Endothelial cell of umbilical vein (primary cell): Measurements from ENCODE around the gene FNDC5. TPM values are rescaled to one million over a fixed set of nuclear protein-coding genes. Genes with fewer than 3 reads are reported as not detected.

Experiments
- BruUV-seq: library from RNA; stranded (reverse); fragments of 400-500 nt; replicated peaks from 2 replicates; lab custom pipeline; 2021; lab: Mats Ljungman, UMichigan
- CTCF ChIA-PET: fragments of 300-600, 350-600 bp; sonication (Branson Sonifier 250); formaldehyde crosslinking; loops from one replicate; lab custom pipeline; 2021; ENCODE audit warnings: antibody characterized with exemption, inconsistent platforms; lab: Charles Lee
- POLR2A ChIA-PET: fragments of 300-600, 350-600 bp; sonication (Branson Sonifier 250); formaldehyde crosslinking; loops from one replicate; lab custom pipeline; 2021; ENCODE audit warnings: antibody characterized with exemption, inconsistent platforms; lab: Charles Lee
- DNase-seq: peaks from one replicate; pipeline ENCODE4 v3.0.0-alpha.2; 2011; ENCODE audit warnings: low read depth, low spot score
- FAIRE-seq: peaks from 2 replicates; lab custom pipeline; 2011; peaks lifted over from hg19 to GRCh38; lab: Jason Lieb, UNC
- H2AFZ ChIP-seq: 2 replicates; pipeline ENCODE4 v1.6.0; 2012; ENCODE audit warnings: low read depth, low read length, control low read depth, inconsistent platforms
- H3K27ac ChIP-seq: 2 replicates; pipeline ENCODE4 v1.5.1; 2011; ENCODE audit warnings: low read depth, mild to moderate bottlenecking, control low read depth, low read length, moderate library complexity; ENCODE audit not compliant: insufficient read depth
- H3K27me3 ChIP-seq, 2 experiments: 2 replicates each; pipeline versions ENCODE4 v1.6.0 to v1.6.1; 2011; ENCODE audit warnings: low read length in 2 of 2, mixed read lengths in 1 of 2; ENCODE audit not compliant: control insufficient read depth in 2 of 2, insufficient read depth in 2 of 2
- H3K36me3 ChIP-seq, 2 experiments: 2 replicates in 1 of 2; 3 replicates in 1 of 2; pipeline ENCODE4 v1.5.1; 2011; ENCODE audit warnings: low read length in 2 of 2, mild to moderate bottlenecking in 1 of 2, moderate library complexity in 1 of 2; ENCODE audit not compliant: control insufficient read depth in 2 of 2, insufficient read depth in 2 of 2; ENCODE audit errors: extremely low read depth in 1 of 2
- H3K4me1 ChIP-seq: 3 replicates; pipeline ENCODE4 v1.5.1; 2011; ENCODE audit warnings: mild to moderate bottlenecking, low read length; ENCODE audit not compliant: control insufficient read depth, insufficient read depth; ENCODE audit errors: extremely low read depth
- H3K4me2 ChIP-seq: 2 replicates; pipeline ENCODE4 v1.6.1; 2011; ENCODE audit warnings: low read length, control low read depth, mixed read lengths; ENCODE audit not compliant: insufficient read depth
- H3K4me3 ChIP-seq, 3 experiments: fragments of 200-600 bp in 1 of 3; sonication (generic), shearing (Covaris generic) in 1 of 3; replicated peaks in 1 of 3; 2 replicates each; pipeline ENCODE4 v1.5.1; 2011 to 2016; ENCODE audit warnings: control low read depth in 3 of 3, low read length in 3 of 3, mild to moderate bottlenecking in 2 of 3, inconsistent platforms in 1 of 3, low read depth in 1 of 3, moderate library complexity in 1 of 3; ENCODE audit not compliant: insufficient read depth in 1 of 3
- H3K79me2 ChIP-seq: 2 replicates; pipeline ENCODE4 v1.6.0; 2012; ENCODE audit warnings: low read length, inconsistent platforms; ENCODE audit not compliant: control insufficient read depth, insufficient read depth
- H3K9ac ChIP-seq: replicated peaks from 2 replicates; pipeline ENCODE3; 2011; ENCODE audit warnings: low read length, control low read depth; ENCODE audit not compliant: insufficient read depth; ENCODE audit errors: extremely low read depth
- H3K9me1 ChIP-seq: replicated peaks from 3 replicates; pipeline ENCODE4 v1.6.0; 2011; ENCODE audit warnings: mild to moderate bottlenecking, low read length; ENCODE audit not compliant: control insufficient read depth, insufficient read depth; ENCODE audit errors: extremely low read depth
- H3K9me3 ChIP-seq: replicated peaks from 2 replicates; pipeline ENCODE4 v1.5.1; 2012; ENCODE audit warnings: low read length, inconsistent platforms; ENCODE audit not compliant: control insufficient read depth, insufficient read depth
- H4K20me1 ChIP-seq: replicated peaks from 2 replicates; pipeline ENCODE3; 2011; ENCODE audit warnings: mild to moderate bottlenecking, low read length; ENCODE audit not compliant: control insufficient read depth, insufficient read depth; ENCODE audit errors: extremely low read depth
- EZH2 ChIP-seq: IDR thresholded peaks from 2 replicates; pipeline ENCODE4 v1.6.1; 2012; ENCODE audit warnings: borderline replicate concordance, low read depth, mild to moderate bottlenecking, moderate library complexity, low read length, inconsistent platforms; ENCODE audit not compliant: severe bottlenecking
- FOS ChIP-seq: IDR thresholded peaks from 2 replicates; pipeline ENCODE4 v1.6.1; 2011; ENCODE audit warnings: mild to moderate bottlenecking, low read length, moderate library complexity, borderline replicate concordance; ENCODE audit not compliant: insufficient read depth
- GATA2 ChIP-seq: IDR thresholded peaks from 2 replicates; pipeline ENCODE4 v1.7.0; 2011; ENCODE audit warnings: low read depth, mild to moderate bottlenecking, moderate library complexity, mixed read lengths, low read length; ENCODE audit not compliant: insufficient read length, insufficient read depth
- JUN ChIP-seq: IDR thresholded peaks from 2 replicates; pipeline ENCODE4 v1.6.1; 2011; ENCODE audit warnings: borderline replicate concordance, low read depth; ENCODE audit not compliant: insufficient read length, insufficient read depth
- MYC ChIP-seq: IDR thresholded peaks from one replicate; pipeline ENCODE4 v1.6.1; 2011; ENCODE audit warnings: mild to moderate bottlenecking, low read depth, low read length
- POLR2A ChIP-seq: IDR thresholded peaks from 2 replicates; pipeline ENCODE4 v1.6.1; 2012; ENCODE audit warnings: low read depth, mild to moderate bottlenecking, control low read depth, low read length
- POLR2AphosphoS5 ChIP-seq: IDR thresholded peaks from 2 replicates; pipeline ENCODE4 v1.6.1; 2012; ENCODE audit warnings: low read depth, mild to moderate bottlenecking, control low read depth, low read length, moderate library complexity; ENCODE audit not compliant: insufficient read depth
- dilution Hi-C: fragments of 300-500 bp; cut with MboI; formaldehyde crosslinking; loops from one replicate; pipeline ENCODE4 v1.15.0; 2019; ENCODE audit warnings: low sequenced_read_pairs; ENCODE audit not compliant: extremely low pct_ligation_motif_present
- intact Hi-C: fragments of 100-400 bp; cut with micrococcal nuclease; formaldehyde crosslinking; loops from one replicate; pipeline ENCODE4 v1.10.0; 2022
- polyA plus RNA-seq, 4 experiments: library from polyadenylated mRNA; depleted of rRNA in 3 of 4; stranded (reverse) in 3 of 4; unstranded in 1 of 4; fragments of >200 nt; gene quantifications; 2 replicates each; pipeline versions ENCODE4 v1.2.1 to v1.2.3, GENCODE V29; 2011 to 2012; ENCODE audit warnings: missing spikeins in 1 of 4
- total RNA-seq: library from RNA; stranded (reverse); gene quantifications from 2 replicates; pipeline ENCODE4 v1.2.3, GENCODE V29; 2021
- TF ChIP-seq, protein P1 (sequence below), 2 donors: IDR thresholded peaks; 1 replicate in 1 of 2; 2 replicates in 1 of 2; pipeline ENCODE4 v1.5.1; 2011; ENCODE audit warnings: low read length in 2 of 2, mild to moderate bottlenecking in 2 of 2, moderate library complexity in 2 of 2, control low read depth in 1 of 2, inconsistent platforms in 1 of 2, low read depth in 1 of 2; ENCODE audit not compliant: insufficient read depth in 1 of 2; ENCODE audit errors: extremely low read depth in 1 of 2
- TF ChIP-seq, protein P2 (sequence below): IDR thresholded peaks from 2 replicates; pipeline ENCODE4 v1.6.1; 2011; ENCODE audit not compliant: insufficient read depth, insufficient read length

Gene FNDC5
- total and polyA plus RNA-seq, 2 donors (not counting 3 experiments of a cell fraction or from before 2014, with no cell fraction given): 0.14 to 0.64 TPM

DNA sequence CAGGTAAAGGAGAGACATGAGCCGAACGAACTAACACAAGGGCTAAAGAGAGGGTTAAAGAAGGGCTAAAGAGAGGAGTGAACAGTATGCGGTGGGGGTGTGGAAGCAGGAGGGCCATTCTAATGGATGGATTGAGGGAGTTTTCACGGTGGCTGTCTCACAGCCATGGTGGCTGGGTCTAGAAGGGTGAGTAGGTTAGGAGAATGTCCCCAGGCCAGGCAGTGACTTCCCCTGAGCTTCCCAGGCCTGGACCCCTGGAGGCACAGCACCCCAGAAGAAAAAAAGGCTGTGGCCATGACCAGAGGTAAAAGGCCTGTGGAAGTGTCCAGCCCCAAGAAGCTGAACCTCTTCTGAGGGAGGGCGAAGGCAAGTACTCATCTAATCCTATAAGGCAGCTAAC lies 3.6 kb downstream of the FNDC5 start:
- no peaks in the 10 kb centered on the region for H3K79me2 ChIP-seq
- dilution Hi-C loops (no loop called here), intact Hi-C loops (no loop called here)
- no TSS peak for BruUV-seq
- POLR2A ChIA-PET: no interaction called here
- no peaks in the 10 kb centered on the region for H3K9me3 ChIP-seq
- H2AFZ ChIP-seq: no peak overlapping the region
- H3K4me2 ChIP-seq: no peak overlapping the region
- H3K27me3 ChIP-seq: peaks cover 13 to 14% of the 10 kb centered on the region in 2 experiments
- H3K27ac ChIP-seq: no peak overlapping the region
- CTCF ChIA-PET: interaction anchor here (0.6 to 0.8 kb wide), 2 partner anchors 8 to 158 kb away, joined by 3 to 4 read pairs; no protein-coding TSS in a partner anchor
- TF ChIP-seq, protein P1, sequence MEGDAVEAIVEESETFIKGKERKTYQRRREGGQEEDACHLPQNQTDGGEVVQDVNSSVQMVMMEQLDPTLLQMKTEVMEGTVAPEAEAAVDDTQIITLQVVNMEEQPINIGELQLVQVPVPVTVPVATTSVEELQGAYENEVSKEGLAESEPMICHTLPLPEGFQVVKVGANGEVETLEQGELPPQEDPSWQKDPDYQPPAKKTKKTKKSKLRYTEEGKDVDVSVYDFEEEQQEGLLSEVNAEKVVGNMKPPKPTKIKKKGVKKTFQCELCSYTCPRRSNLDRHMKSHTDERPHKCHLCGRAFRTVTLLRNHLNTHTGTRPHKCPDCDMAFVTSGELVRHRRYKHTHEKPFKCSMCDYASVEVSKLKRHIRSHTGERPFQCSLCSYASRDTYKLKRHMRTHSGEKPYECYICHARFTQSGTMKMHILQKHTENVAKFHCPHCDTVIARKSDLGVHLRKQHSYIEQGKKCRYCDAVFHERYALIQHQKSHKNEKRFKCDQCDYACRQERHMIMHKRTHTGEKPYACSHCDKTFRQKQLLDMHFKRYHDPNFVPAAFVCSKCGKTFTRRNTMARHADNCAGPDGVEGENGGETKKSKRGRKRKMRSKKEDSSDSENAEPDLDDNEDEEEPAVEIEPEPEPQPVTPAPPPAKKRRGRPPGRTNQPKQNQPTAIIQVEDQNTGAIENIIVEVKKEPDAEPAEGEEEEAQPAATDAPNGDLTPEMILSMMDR (IDR thresholded peaks at IDR 0.05; ENCODE audit: extremely low read depth in 1 of 2, insufficient read depth in 1 of 2, low read depth in 1 of 2, low read length in 2 of 2): no peak
- TF ChIP-seq EZH2: no peak
- no peak for TF ChIP-seq POLR2A
- no peaks in the 10 kb centered on the region for H4K20me1 ChIP-seq
- H3K9ac ChIP-seq: no peak overlapping the region
- no peaks in the 10 kb centered on the region for H3K4me1 ChIP-seq
- H3K36me3 ChIP-seq: no peaks in the 10 kb centered on the region
- FAIRE-seq (no peak), DNase-seq (no peak)
- no peak overlapping the region for H3K4me3 ChIP-seq
- no peaks in the 10 kb centered on the region for H3K9me1 ChIP-seq

DNA sequence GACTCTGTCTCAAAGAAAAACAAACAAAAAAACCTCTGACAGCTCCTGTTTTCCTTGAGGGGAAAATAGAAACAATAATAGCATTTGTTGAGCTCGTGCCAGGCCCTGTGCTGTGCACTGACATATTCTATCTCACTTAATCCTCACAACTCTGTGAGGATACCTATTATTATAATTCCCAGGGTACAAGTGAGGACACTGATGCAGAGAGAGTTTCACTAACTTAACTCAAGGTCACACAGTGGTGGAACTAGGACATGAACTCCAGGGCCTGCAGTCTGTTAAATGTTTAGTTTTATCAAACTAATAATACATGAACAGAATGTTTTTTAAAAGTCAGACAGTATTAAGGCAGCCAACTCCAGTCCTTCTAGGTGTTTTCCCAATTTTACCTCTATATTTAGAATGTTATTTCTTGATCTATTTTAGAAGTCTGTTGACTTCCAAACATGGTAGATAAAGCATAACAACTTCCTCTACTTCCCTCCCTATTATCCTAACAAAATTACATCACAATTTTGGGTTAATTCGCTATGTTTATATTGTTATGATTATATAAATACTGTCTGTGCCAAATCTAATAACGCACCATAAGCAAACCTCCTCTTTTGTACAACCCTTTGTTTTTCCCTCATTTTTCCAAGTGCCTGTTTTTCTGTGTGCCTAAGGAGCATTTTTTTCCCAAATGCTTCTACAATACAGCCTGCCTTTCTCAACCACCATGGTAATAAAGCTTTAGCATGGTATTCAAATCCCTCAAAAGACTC lies 4.9 kb downstream of the FNDC5 start:
- Histone ChIP-seq H4K20me1 (no peaks in the 10 kb centered on the region), H3K79me2 (no peaks in the 10 kb centered on the region), H2AFZ (no peak overlapping the region), H3K27me3 (peaks cover 0 to 2% of the 10 kb centered on the region in 2 experiments), H3K27ac (no peak overlapping the region), H3K9ac (no peak overlapping the region), H3K9me1 (no peaks in the 10 kb centered on the region), H3K4me2 (no peak overlapping the region), H3K4me1 (peaks cover 9% of the 10 kb centered on the region), H3K4me3 (no peak overlapping the region), H3K36me3 (no peaks in the 10 kb centered on the region), H3K9me3 (no peaks in the 10 kb centered on the region)
- POLR2A ChIA-PET: interaction anchor here (0.7 kb wide), 1 partner anchor 56 kb away, joined by 3 read pairs; no protein-coding TSS in a partner anchor
- no TSS peak for BruUV-seq
- dilution Hi-C loops (no loop called here), intact Hi-C loops (no loop called here)
- no peak for FAIRE-seq
- DNase-seq: no peak
- CTCF ChIA-PET: interaction anchor here (1.3 kb wide), 1 partner anchor 9 kb away, joined by 3 read pairs; no protein-coding TSS in a partner anchor
- TF ChIP-seq MYC (no peak), FOS (no peak), EZH2 (no peak), JUN (no peak), POLR2A (no peak), GATA2 (no peak), POLR2AphosphoS5 (no peak)
- TF ChIP-seq, protein P2, sequence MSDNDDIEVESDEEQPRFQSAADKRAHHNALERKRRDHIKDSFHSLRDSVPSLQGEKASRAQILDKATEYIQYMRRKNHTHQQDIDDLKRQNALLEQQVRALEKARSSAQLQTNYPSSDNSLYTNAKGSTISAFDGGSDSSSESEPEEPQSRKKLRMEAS: no peak
- TF ChIP-seq, protein P1 (IDR thresholded peaks at IDR 0.05; ENCODE audit: extremely low read depth in 1 of 2, insufficient read depth in 1 of 2, low read depth in 1 of 2, low read length in 2 of 2): no peak
